A549 (cell line): ENCODE data around the gene MALAT1. TPM values are rescaled to one million over a fixed set of nuclear protein-coding genes. Genes with fewer than 3 reads are reported as not detected.

Experiments
- ATOH8 ChIP-seq: fragments of 250-450 bp; sonication (Bioruptor Pico); IDR thresholded peaks from 2 replicates; pipeline ENCODE4 v1.5.0; 2020; ENCODE audit warnings: low read depth, mild to moderate bottlenecking, moderate library complexity
- BCL3 ChIP-seq: fragments of >200 bp; sonication (Bioruptor Twin); formaldehyde crosslinking; IDR thresholded peaks from 3 replicates; pipeline ENCODE4 v1.6.1; 2016
- BHLHE40 ChIP-seq: IDR thresholded peaks from 2 replicates; pipeline ENCODE4 v1.6.1; 2012; ENCODE audit warnings: low read depth, low read length, inconsistent platforms
- CBX8 ChIP-seq: fragments of 200-600 bp; sonication (generic); IDR thresholded peaks from 2 replicates; pipeline ENCODE4 v1.6.1; 2016
- CEBPB ChIP-seq, 2 experiments: fragments of >200 bp in 1 of 2; sonication (Bioruptor Twin) in 1 of 2; formaldehyde crosslinking in 1 of 2; IDR thresholded peaks; 2 replicates each; pipeline ENCODE4 v1.6.1; 2012 to 2016
- CHD2 ChIP-seq: fragments of 150-350 bp; IDR thresholded peaks from 2 replicates; pipeline ENCODE4 v1.6.1; 2014; ENCODE audit warnings: low read length; ENCODE audit not compliant: partially characterized antibody
- CHD4 ChIP-seq: fragments of 200-600 bp; sonication (generic); IDR thresholded peaks from 2 replicates; pipeline ENCODE4 v1.6.1; 2016; ENCODE audit warnings: antibody characterized with exemption, mild to moderate bottlenecking, borderline replicate concordance
- CTCF ChIP-seq: fragments of >200 bp; sonication (Bioruptor Twin); formaldehyde crosslinking; IDR thresholded peaks from 3 replicates; pipeline ENCODE4 v1.5.1; 2016
- EHF ChIP-seq: fragments of 250-450 bp; sonication (Bioruptor Pico); IDR thresholded peaks from 2 replicates; pipeline ENCODE4 v1.5.0; 2020; ENCODE audit warnings: mild to moderate bottlenecking
- ELK1 ChIP-seq: fragments of 150-350 bp; IDR thresholded peaks from 2 replicates; pipeline ENCODE4 v1.6.1; 2014; ENCODE audit warnings: low read depth, mild to moderate bottlenecking, low read length
- EP300 ChIP-seq, 2 experiments: fragments of >200 bp; sonication (Bioruptor Twin); formaldehyde crosslinking; IDR thresholded peaks; 2 replicates in 1 of 2; 3 replicates in 1 of 2; pipeline ENCODE4 v1.6.1; 2016 to 2017
- FOSB ChIP-seq: fragments of 250-450 bp; sonication (Bioruptor Pico); IDR thresholded peaks from 2 replicates; pipeline ENCODE4 v1.5.0; 2020; ENCODE audit warnings: mild to moderate bottlenecking, moderate library complexity
- HEYL ChIP-seq: fragments of 250-450 bp; sonication (Bioruptor Pico); IDR thresholded peaks from 2 replicates; pipeline ENCODE4 v1.8.0; 2021; ENCODE audit warnings: mild to moderate bottlenecking, moderate library complexity
- HMGXB4 ChIP-seq: fragments of 250-450 bp; sonication (Bioruptor Pico); IDR thresholded peaks from 2 replicates; pipeline ENCODE4 v1.5.0; 2021; ENCODE audit warnings: mild to moderate bottlenecking, moderate library complexity, borderline replicate concordance
- HOXB13 ChIP-seq: fragments of 250-450 bp; sonication (Bioruptor Pico); IDR thresholded peaks from 2 replicates; pipeline ENCODE4 v1.5.0; 2020; ENCODE audit warnings: low read depth, mild to moderate bottlenecking, moderate library complexity
- HOXB5 ChIP-seq: fragments of 250-450 bp; sonication (Bioruptor Pico); IDR thresholded peaks from 2 replicates; pipeline ENCODE4 v1.5.0; 2020; ENCODE audit warnings: mild to moderate bottlenecking, moderate library complexity
- JUNB ChIP-seq: fragments of >200 bp; sonication (Bioruptor Twin); formaldehyde crosslinking; IDR thresholded peaks from 2 replicates; pipeline ENCODE4 v1.6.1; 2016
- KDM1A ChIP-seq: fragments of 200-600 bp; sonication (generic); IDR thresholded peaks from 2 replicates; pipeline ENCODE4 v1.6.1; 2016; ENCODE audit warnings: low read depth, mild to moderate bottlenecking
- KDM5A ChIP-seq: fragments of 200-600 bp; sonication (generic); IDR thresholded peaks from 2 replicates; pipeline ENCODE4 v1.6.1; 2016; ENCODE audit warnings: antibody characterized with exemption, mild to moderate bottlenecking
- MAZ ChIP-seq: fragments of 150-350 bp; IDR thresholded peaks from 2 replicates; pipeline ENCODE4 v1.6.1; 2014; ENCODE audit warnings: antibody characterized with exemption, low read depth, low read length, borderline replicate concordance
- MYC ChIP-seq: IDR thresholded peaks from 2 replicates; pipeline ENCODE4 v1.6.1; 2012; ENCODE audit warnings: mild to moderate bottlenecking, inconsistent platforms, low read length, improper control_type of control experiment, borderline replicate concordance
- NFE2L2 ChIP-seq: fragments of 150-350 bp; conservative IDR thresholded peaks from 2 replicates; pipeline ENCODE4 v1.6.1; 2014; ENCODE audit warnings: low read length
- NR3C1 ChIP-seq: fragments of >200 bp; sonication (Bioruptor Twin); formaldehyde crosslinking; IDR thresholded peaks from 3 replicates; pipeline ENCODE4 v1.6.1; 2017
- PBX3 ChIP-seq: IDR thresholded peaks from 2 replicates; pipeline ENCODE4 v1.6.1; 2012
- POLR2AphosphoS2 ChIP-seq: conservative IDR thresholded peaks from 2 replicates; pipeline ENCODE4 v1.6.1; 2012; ENCODE audit warnings: low read length, improper control_type of control experiment, inconsistent platforms
- RAD21 ChIP-seq, 2 experiments: fragments of >200 bp in 1 of 2; sonication (Bioruptor Twin) in 1 of 2; formaldehyde crosslinking in 1 of 2; IDR thresholded peaks in 1 of 2; conservative IDR thresholded peaks in 1 of 2; 2 replicates in 1 of 2; 3 replicates in 1 of 2; pipeline ENCODE4 v1.6.1; 2012 to 2018; ENCODE audit warnings: inconsistent platforms in 1 of 2
- SMC3 ChIP-seq: fragments of >200 bp; sonication (Bioruptor Twin); formaldehyde crosslinking; IDR thresholded peaks from 3 replicates; pipeline ENCODE4 v1.6.1; 2018; ENCODE audit warnings: inconsistent platforms
- SREBF2 ChIP-seq: fragments of 450-650 bp; IDR thresholded peaks from 2 replicates; pipeline ENCODE4 v1.6.1; 2014; ENCODE audit warnings: mild to moderate bottlenecking, moderate library complexity
- TFCP2L1 ChIP-seq: fragments of 250-450 bp; sonication (Bioruptor Pico); IDR thresholded peaks from 2 replicates; pipeline ENCODE4 v1.5.0; 2021; ENCODE audit warnings: mild to moderate bottlenecking
- TP53 ChIP-seq: fragments of 250-450 bp; sonication (Bioruptor Pico); IDR thresholded peaks from 2 replicates; pipeline ENCODE4 v1.5.0; 2021; ENCODE audit warnings: mild to moderate bottlenecking, moderate library complexity
- USF2 ChIP-seq: fragments of 450-650 bp; IDR thresholded peaks from 2 replicates; pipeline ENCODE4 v1.6.1; 2014; ENCODE audit warnings: antibody characterized with exemption
- ZNF302 ChIP-seq: fragments of 250-450 bp; sonication (Bioruptor Pico); IDR thresholded peaks from 2 replicates; pipeline ENCODE4 v1.9.0; 2021; ENCODE audit warnings: inconsistent platforms, mild to moderate bottlenecking, moderate library complexity
- polyA plus RNA-seq, 4 experiments: library from polyadenylated mRNA; depleted of rRNA in 3 of 4; stranded (reverse); fragments of >200 nt; fragmentation: RNase III in 1 of 4; extraction: RNeasy Plus Mini Kit Qiagen cat#74134 plus additional on column Dnase treatment in 1 of 4; gene quantifications; 2 replicates in 3 of 4; 3 replicates in 1 of 4; pipeline ENCODE4 v1.2.3, GENCODE V29; 2011 to 2017

The MALAT1 gene
- polyA plus RNA-seq, 2 of the 4 experiments (the other 2 are of a cell fraction), result 188 to 1,041 TPM

- peak; percentile 91; the same call in 1 of the 2 replicates for TF ChIP-seq HMGXB4 (CRISPR knock-in tag)
- no peak for TF ChIP-seq SMC3
- no peak for TF ChIP-seq CTCF
- TF ChIP-seq EHF (CRISPR knock-in tag), result no peak; the same call in 1 of the 2 replicates
- TF ChIP-seq KDM1A, result no peak
- 0 out of 2 replicates have a peak, but pooled peaks have one; percentile 8 for TF ChIP-seq HOXB13 (CRISPR knock-in tag)
- no peak for TF ChIP-seq NR3C1
- no peak for TF ChIP-seq MYC
- TF ChIP-seq MAZ, result no peak
- TF ChIP-seq TFCP2L1 (CRISPR knock-in tag), result peak; percentile 97
- no peak for TF ChIP-seq CHD2
- no peak for TF ChIP-seq EP300 (IDR thresholded peaks at IDR 0.05)
- no peak; the same call in none of the 2 replicates for TF ChIP-seq ATOH8 (CRISPR knock-in tag)
- TF ChIP-seq BHLHE40, result no peak
- no peak for TF ChIP-seq CEBPB (IDR thresholded peaks at IDR 0.05)
- TF ChIP-seq TP53 (CRISPR knock-in tag), result no peak; the same call in none of the 2 replicates
- no peak for TF ChIP-seq SREBF2
- 0 out of 3 replicates have a peak, but pooled peaks have one; percentile 3 for TF ChIP-seq BCL3
- TF ChIP-seq FOSB (CRISPR knock-in tag), result peak; percentile 95
- no peak for TF ChIP-seq RAD21 (conservative IDR thresholded peaks at IDR 0.05 in 1 of 2, IDR thresholded peaks at IDR 0.05 in 1 of 2)
- TF ChIP-seq HOXB5 (CRISPR knock-in tag), result no peak
- no peak for TF ChIP-seq HEYL
- TF ChIP-seq JUNB, result no peak
- peak; percentile 98 for TF ChIP-seq POLR2AphosphoS2
- no peak for TF ChIP-seq KDM5A
- TF ChIP-seq PBX3, result no peak
- no peak for TF ChIP-seq NFE2L2
- no peak for TF ChIP-seq CHD4
- TF ChIP-seq ELK1, result no peak
- no peak for TF ChIP-seq CBX8
- TF ChIP-seq ZNF302, result no peak
- no peak for TF ChIP-seq USF2
Measured at GRCh38 chr11:65505466-65506289, 6.8 kb downstream of the MALAT1 start (continued).
